ENCODE data around the gene MBOAT1.

GRCh38 chr6:20203561-20204511, 8.4 kb downstream of the MBOAT1 start:
- TF ChIP-seq CTCF (IDR thresholded peaks at IDR 0.05) (no peak), POLR2A (IDR thresholded peaks at IDR 0.05) (no peak)
